Chondrocyte (in vitro differentiated cells): ENCODE results near the gene CDT1. TPM values are rescaled to one million over a fixed set of nuclear protein-coding genes. Genes with fewer than 3 reads are reported as not detected.

Source experiments
- DNase-seq: peaks from one replicate; pipeline ENCODE4 v3.0.0; 2021; ENCODE audit warnings: mixed read lengths, low spot score
- H3K27ac Mint-ChIP-seq: one replicate; pipeline ENCODE4 v1.8.0; 2021; ENCODE audit warnings: mild to moderate bottlenecking, moderate library complexity, mixed read lengths; ENCODE audit not compliant: unreplicated experiment
- H3K27me3 Mint-ChIP-seq: 2 replicates; pipeline ENCODE4 v1.8.0; 2021; ENCODE audit warnings: low read depth, mixed read lengths
- H3K36me3 Mint-ChIP-seq: 2 replicates; pipeline ENCODE4 v1.8.0; 2021; ENCODE audit warnings: low read depth, mixed read lengths
- H3K4me1 Mint-ChIP-seq: 2 replicates; pipeline ENCODE4 v1.8.0; 2021; ENCODE audit warnings: low read depth, mild to moderate bottlenecking, mixed read lengths
- H3K4me3 Mint-ChIP-seq: one replicate; pipeline ENCODE4 v1.8.0; 2021; ENCODE audit warnings: mild to moderate bottlenecking, moderate library complexity, mixed read lengths; ENCODE audit not compliant: unreplicated experiment
- H3K9me3 Mint-ChIP-seq: 2 replicates; pipeline ENCODE4 v1.8.0; 2021; ENCODE audit warnings: low read depth, mixed read lengths
- CTCF ChIP-seq: fragments of 200-600 bp; sonication (generic); IDR thresholded peaks from 2 replicates; pipeline ENCODE4 v1.5.0; 2021; ENCODE audit warnings: antibody characterized with exemption, mild to moderate bottlenecking, moderate library complexity
- total RNA-seq: library from RNA; stranded (reverse); gene quantifications from 3 replicates; pipeline ENCODE4 v1.2.1, GENCODE V29; 2021

CDT1 gene
- total RNA-seq, 1 donor from 2014 or later: 3.7 TPM

- H3K36me3 Mint-ChIP-seq: peaks cover 12% of the 10 kb centered on the region
- no peaks in the 10 kb centered on the region for H3K9me3 Mint-ChIP-seq
- no peak for DNase-seq
- no peak overlapping the region for H3K4me3 Mint-ChIP-seq
- no peaks in the 10 kb centered on the region for H3K4me1 Mint-ChIP-seq
- H3K27me3 Mint-ChIP-seq: no peaks in the 10 kb centered on the region
- H3K27ac Mint-ChIP-seq: no peak overlapping the region
- no peak for TF ChIP-seq CTCF
Measured at GRCh38 chr16:88835383-88835782, 31.8 kb downstream of the CDT1 start.

- Mint-ChIP-seq H3K27ac (no peak overlapping the region), H3K27me3 (no peaks in the 10 kb centered on the region)
Measured at GRCh38 chr16:88835818-88836217, 32.2 kb downstream of the CDT1 start.

GRCh38 chr16:88836791-88837190 lies 33.2 kb downstream of the CDT1 start:
- DNase-seq: no peak
- TF ChIP-seq CTCF: no peak
- Mint-ChIP-seq H3K4me3 (no peak overlapping the region), H3K9me3 (no peaks in the 10 kb centered on the region), H3K36me3 (peaks cover 10% of the 10 kb centered on the region), H3K27ac (no peak overlapping the region), H3K4me1 (no peaks in the 10 kb centered on the region), H3K27me3 (no peaks in the 10 kb centered on the region)

More at GRCh38 chr16:88835818-88836217, 32.2 kb downstream of the CDT1 start:
- H3K9me3 Mint-ChIP-seq: no peaks in the 10 kb centered on the region
- H3K36me3 Mint-ChIP-seq: peaks cover 11% of the 10 kb centered on the region
- H3K4me3 Mint-ChIP-seq: no peak overlapping the region
- no peak for TF ChIP-seq CTCF
- no peak for DNase-seq
- H3K4me1 Mint-ChIP-seq: no peaks in the 10 kb centered on the region

- Mint-ChIP-seq H3K27ac (no peak overlapping the region), H3K9me3 (no peaks in the 10 kb centered on the region), H3K4me1 (no peaks in the 10 kb centered on the region), H3K27me3 (no peaks in the 10 kb centered on the region), H3K4me3 (no peak overlapping the region), H3K36me3 (peaks cover 10% of the 10 kb centered on the region)
- DNase-seq: no peak
- no peak for TF ChIP-seq CTCF
Measured at GRCh38 chr16:88837806-88838205, 34.2 kb downstream of the CDT1 start.

- no peak overlapping the region for H3K27ac Mint-ChIP-seq
- DNase-seq: no peak
- peaks cover 13% of the 10 kb centered on the region for H3K36me3 Mint-ChIP-seq
- no peaks in the 10 kb centered on the region for H3K27me3 Mint-ChIP-seq
- no peak overlapping the region for H3K4me3 Mint-ChIP-seq
- TF ChIP-seq CTCF: no peak
- H3K9me3 Mint-ChIP-seq: no peaks in the 10 kb centered on the region
- no peaks in the 10 kb centered on the region for H3K4me1 Mint-ChIP-seq
Measured at GRCh38 chr16:88838566-88838965, 35.0 kb downstream of the CDT1 start.
